BJ (cell line): ENCODE results near the gene UCHL3. TPM values are rescaled to one million over a fixed set of nuclear protein-coding genes. Genes with fewer than 3 reads are reported as not detected.

Experiments
- CTCF ChIA-PET: fragments of 350-600 bp; formaldehyde crosslinking; extraction: SDS; loops from one replicate; lab custom pipeline; 2021; ENCODE audit warnings: antibody characterized with exemption, inconsistent platforms; lab: Yijun Ruan, JAX
- POLR2A ChIA-PET: fragments of 300-600 bp; sonication (Branson Sonifier 250); formaldehyde crosslinking; extraction: SDS; loops from one replicate; lab custom pipeline; 2021; ENCODE audit warnings: antibody characterized with exemption; lab: Charles Lee
- DNase-seq: peaks from one replicate; pipeline ENCODE4 v3.0.0-alpha.2; 2011; ENCODE audit warnings: low read depth
- H3K27me3 ChIP-seq: 2 replicates; pipeline ENCODE4 v1.6.0; 2011; ENCODE audit warnings: low read length; ENCODE audit not compliant: control insufficient read depth, insufficient read depth
- H3K36me3 ChIP-seq: 2 replicates; pipeline ENCODE4 v1.5.1; 2011; ENCODE audit warnings: low read length; ENCODE audit not compliant: control insufficient read depth, insufficient read depth
- H3K4me3 ChIP-seq: 2 replicates; pipeline ENCODE4 v1.5.1; 2011; ENCODE audit warnings: low read depth, mild to moderate bottlenecking, control low read depth, low read length
- polyA plus RNA-seq: library from polyadenylated mRNA; depleted of rRNA; stranded (reverse); fragments of >200 nt; gene quantifications from 2 replicates; pipeline ENCODE4 v1.2.3, GENCODE V29; 2011; rRNA removed
- TF ChIP-seq, protein P1 (sequence below): IDR thresholded peaks from 2 replicates; pipeline ENCODE4 v1.5.1; 2011; ENCODE audit warnings: low read depth, mild to moderate bottlenecking, control low read depth, inconsistent platforms, low read length, moderate library complexity; ENCODE audit not compliant: insufficient read depth

Gene UCHL3
- polyA plus RNA-seq, 1 experiment, result 24.4 TPM

- POLR2A ChIA-PET, result no interaction called here
- no peak for DNase-seq
- CTCF ChIA-PET, result interaction anchor here (1.1 kb wide), 1 partner anchor 40 kb away, joined by 3 read pairs; no protein-coding TSS in a partner anchor
- TF ChIP-seq, protein P1, sequence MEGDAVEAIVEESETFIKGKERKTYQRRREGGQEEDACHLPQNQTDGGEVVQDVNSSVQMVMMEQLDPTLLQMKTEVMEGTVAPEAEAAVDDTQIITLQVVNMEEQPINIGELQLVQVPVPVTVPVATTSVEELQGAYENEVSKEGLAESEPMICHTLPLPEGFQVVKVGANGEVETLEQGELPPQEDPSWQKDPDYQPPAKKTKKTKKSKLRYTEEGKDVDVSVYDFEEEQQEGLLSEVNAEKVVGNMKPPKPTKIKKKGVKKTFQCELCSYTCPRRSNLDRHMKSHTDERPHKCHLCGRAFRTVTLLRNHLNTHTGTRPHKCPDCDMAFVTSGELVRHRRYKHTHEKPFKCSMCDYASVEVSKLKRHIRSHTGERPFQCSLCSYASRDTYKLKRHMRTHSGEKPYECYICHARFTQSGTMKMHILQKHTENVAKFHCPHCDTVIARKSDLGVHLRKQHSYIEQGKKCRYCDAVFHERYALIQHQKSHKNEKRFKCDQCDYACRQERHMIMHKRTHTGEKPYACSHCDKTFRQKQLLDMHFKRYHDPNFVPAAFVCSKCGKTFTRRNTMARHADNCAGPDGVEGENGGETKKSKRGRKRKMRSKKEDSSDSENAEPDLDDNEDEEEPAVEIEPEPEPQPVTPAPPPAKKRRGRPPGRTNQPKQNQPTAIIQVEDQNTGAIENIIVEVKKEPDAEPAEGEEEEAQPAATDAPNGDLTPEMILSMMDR, result no peak
- Histone ChIP-seq H3K36me3 (peaks cover 1% of the 10 kb centered on the region; the same call in 1 of the 2 replicates), H3K27me3 (no peaks in the 10 kb centered on the region), H3K4me3 (no peak overlapping the region)
These were observed 95.5 kb downstream of the UCHL3 start for GRCh38 chr13:75645141-75645540.

DNA sequence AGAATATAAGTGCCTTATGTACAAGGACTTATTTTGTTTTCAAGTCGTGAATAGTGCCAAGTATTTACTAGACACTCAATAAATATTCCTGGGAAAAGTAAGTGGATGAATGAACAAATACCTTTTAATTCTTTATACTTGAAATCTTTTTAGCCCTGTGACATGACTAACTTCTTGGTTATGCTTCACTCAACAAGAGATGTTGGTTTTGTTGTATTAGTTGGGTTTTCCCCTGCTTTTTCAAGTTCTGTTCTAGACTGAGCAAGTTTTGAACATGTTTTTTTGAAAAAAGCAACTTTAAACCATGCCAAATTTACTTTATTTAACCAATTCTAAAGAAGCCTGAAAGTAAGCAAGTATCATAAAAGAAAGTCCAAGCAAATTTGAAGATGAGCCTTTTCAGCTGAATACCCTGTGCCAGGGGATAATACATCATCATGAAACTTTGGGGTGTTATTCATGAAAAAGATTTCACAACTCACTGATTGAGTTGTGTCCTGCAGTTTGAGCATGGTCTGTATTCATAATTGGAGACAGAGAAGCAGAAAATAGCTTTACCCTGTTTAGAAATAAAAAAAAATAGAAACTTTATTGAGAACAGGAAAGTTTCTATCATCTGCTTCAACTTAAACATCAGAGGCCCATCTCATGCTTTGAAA, 97.7 kb downstream of the UCHL3 start:
- H3K36me3 ChIP-seq, result peaks cover 3% of the 10 kb centered on the region
- no peak for DNase-seq
- ChIA-PET POLR2A (no interaction called here), CTCF (interaction anchor here (1.2 kb wide), 1 partner anchor 48 kb away, joined by 5 read pairs; no protein-coding TSS in a partner anchor)
- TF ChIP-seq, protein P1, result no peak
- no peaks in the 10 kb centered on the region for H3K27me3 ChIP-seq
- H3K4me3 ChIP-seq, result no peak overlapping the region

DNA sequence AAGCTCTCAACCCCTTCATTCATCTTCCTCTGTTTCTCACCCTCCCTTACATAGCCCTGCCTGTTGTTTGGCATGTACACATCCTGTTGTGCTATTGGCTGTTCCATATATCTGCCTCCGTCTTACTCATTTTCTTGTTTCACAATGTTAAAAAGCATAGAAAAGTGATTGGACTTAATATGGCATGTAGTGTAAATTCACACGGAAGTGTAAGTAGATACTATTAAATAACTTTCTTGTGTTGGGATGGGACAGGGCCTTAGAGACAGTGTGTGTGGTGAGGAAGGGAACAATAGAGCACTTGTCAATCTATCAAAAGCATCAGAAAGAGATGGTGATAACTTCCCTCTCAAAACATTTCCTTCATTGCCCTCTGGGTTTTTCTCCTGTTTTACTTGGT, 98.9 kb downstream of the UCHL3 start:
- TF ChIP-seq, protein P1, result no peak
- CTCF ChIA-PET, result interaction anchor here (0.7 to 1.2 kb wide), 3 partner anchors 31 to 47 kb away, joined by 3 to 5 read pairs (median 3); no protein-coding TSS in a partner anchor
- Histone ChIP-seq H3K4me3 (no peak overlapping the region), H3K36me3 (peaks cover 3% of the 10 kb centered on the region), H3K27me3 (no peaks in the 10 kb centered on the region)
- POLR2A ChIA-PET, result no interaction called here
- DNase-seq, result no peak

GRCh38 chr13:75651013-75651412, 101.4 kb downstream of the UCHL3 start:
- TF ChIP-seq, protein P1, result no peak
- Histone ChIP-seq H3K4me3 (no peak overlapping the region), H3K36me3 (peaks cover 7% of the 10 kb centered on the region), H3K27me3 (no peaks in the 10 kb centered on the region)
- POLR2A ChIA-PET, result no interaction called here
- DNase-seq, result no peak
- CTCF ChIA-PET, result interaction anchor here (0.8 to 0.9 kb wide), 2 partner anchors 12 to 45 kb away, joined by 3 read pairs; no protein-coding TSS in a partner anchor

DNA sequence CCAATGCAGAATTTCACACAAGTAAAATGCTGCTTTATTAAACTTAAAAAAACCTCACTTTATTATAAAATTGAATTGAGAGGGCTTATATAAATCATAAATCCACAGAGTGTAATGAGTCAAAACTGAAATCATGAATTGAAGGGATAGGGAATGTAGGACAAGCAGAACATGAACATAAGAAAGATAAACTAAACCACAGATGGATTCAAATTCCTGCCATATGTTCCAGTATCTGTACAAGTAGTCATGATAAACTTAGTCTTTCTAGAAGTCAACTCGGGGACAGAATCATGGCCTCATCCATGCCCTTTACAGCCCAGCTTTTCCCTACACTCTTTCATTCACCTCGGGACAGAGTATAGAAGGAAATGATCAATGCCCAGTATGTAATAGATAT, 103.1 kb downstream of the UCHL3 start:
- CTCF ChIA-PET, result interaction anchor here (1.3 kb wide), 1 partner anchor 43 kb away, joined by 3 read pairs; no protein-coding TSS in a partner anchor
- DNase-seq, result no peak
- TF ChIP-seq, protein P1, result no peak

More for the DNA sequence above, 103.1 kb downstream of the UCHL3 start:
- POLR2A ChIA-PET, result no interaction called here
- Histone ChIP-seq H3K27me3 (no peaks in the 10 kb centered on the region), H3K36me3 (peaks cover 6% of the 10 kb centered on the region), H3K4me3 (no peak overlapping the region)

Other genes with a start within 250 kb of the UCHL3 start
- gene TBC1D4, start 67.6 kb upstream of the UCHL3 start, polyA plus RNA-seq, result 12.7 and 16.4 TPM in 2 replicates
- gene COMMD6, start 11.9 kb upstream of the UCHL3 start, polyA plus RNA-seq, result 95.7 and 251 TPM in 2 replicates
- 149 and 181 TPM in 2 replicates for gene LMO7, start 86.5 kb downstream of the UCHL3 start, polyA plus RNA-seq